A549 (cell line): Measurements from ENCODE around the gene MORN1.
A peak's percentile ranks its signal among the peaks of the same experiment; 100 is the strongest.

ENCODE experiments used
- ATOH8 ChIP-seq: fragments of 250-450 bp; sonication (Bioruptor Pico); IDR thresholded peaks from 2 replicates; pipeline ENCODE4 v1.5.0; 2020; ENCODE audit warnings: low read depth, mild to moderate bottlenecking, moderate library complexity
- CEBPB ChIP-seq, 2 experiments: fragments of >200 bp in 1 of 2; sonication (Bioruptor Twin) in 1 of 2; formaldehyde crosslinking in 1 of 2; IDR thresholded peaks; 2 replicates each; pipeline ENCODE4 v1.6.1; 2012 to 2016
- CHD4 ChIP-seq: fragments of 200-600 bp; sonication (generic); IDR thresholded peaks from 2 replicates; pipeline ENCODE4 v1.6.1; 2016; ENCODE audit warnings: antibody characterized with exemption, mild to moderate bottlenecking, borderline replicate concordance
- CTCF ChIP-seq: fragments of >200 bp; sonication (Bioruptor Twin); formaldehyde crosslinking; IDR thresholded peaks from 3 replicates; pipeline ENCODE4 v1.5.1; 2016
- ELK1 ChIP-seq: fragments of 150-350 bp; IDR thresholded peaks from 2 replicates; pipeline ENCODE4 v1.6.1; 2014; ENCODE audit warnings: low read depth, mild to moderate bottlenecking, low read length
- FOSL2 ChIP-seq, 2 experiments: fragments of 450-650 bp in 1 of 2; fragments of >200 bp in 1 of 2; sonication (Bioruptor Twin) in 1 of 2; formaldehyde crosslinking; IDR thresholded peaks; 2 replicates each; pipeline versions ENCODE4 v1.5.0 to v1.6.1; 2016 to 2020; ENCODE audit warnings: mild to moderate bottlenecking in 1 of 2, moderate library complexity in 1 of 2
- JUN ChIP-seq, 2 experiments: fragments of >200 bp; sonication (Bioruptor Twin); formaldehyde crosslinking; IDR thresholded peaks; 2 replicates in 1 of 2; 3 replicates in 1 of 2; pipeline ENCODE4 v1.6.1; 2016 to 2017
- MAFK ChIP-seq: fragments of 450-650 bp; IDR thresholded peaks from 2 replicates; pipeline ENCODE4 v1.6.1; 2014; ENCODE audit not compliant: partially characterized antibody
- MYC ChIP-seq: IDR thresholded peaks from 2 replicates; pipeline ENCODE4 v1.6.1; 2012; ENCODE audit warnings: mild to moderate bottlenecking, inconsistent platforms, low read length, improper control_type of control experiment, borderline replicate concordance
- NR3C1 ChIP-seq: fragments of >200 bp; sonication (Bioruptor Twin); formaldehyde crosslinking; IDR thresholded peaks from 3 replicates; pipeline ENCODE4 v1.6.1; 2017
- POLR2A ChIP-seq: IDR thresholded peaks from 2 replicates; pipeline ENCODE4 v1.6.1; 2012; ENCODE audit warnings: mild to moderate bottlenecking, low read length
- REST ChIP-seq: fragments of 200-600 bp; sonication (generic); IDR thresholded peaks from 2 replicates; pipeline ENCODE4 v1.6.1; 2016; ENCODE audit warnings: antibody characterized with exemption, mild to moderate bottlenecking, moderate library complexity
- SMC3 ChIP-seq: fragments of >200 bp; sonication (Bioruptor Twin); formaldehyde crosslinking; IDR thresholded peaks from 3 replicates; pipeline ENCODE4 v1.6.1; 2018; ENCODE audit warnings: inconsistent platforms

GRCh38 chr1:2412773-2413494 lies 21.6 kb upstream of the MORN1 start:
- TF ChIP-seq CTCF, result no peak
- peak; percentile 56 to 63; a peak in 3 of 5 replicates for TF ChIP-seq JUN (IDR thresholded peaks at IDR 0.05)
- no peak for TF ChIP-seq NR3C1
- TF ChIP-seq MAFK, result no peak
- 0 out of 2 replicates have a peak, but pooled peaks have one; percentile 3 for TF ChIP-seq MYC
- no peak for TF ChIP-seq CHD4
- no peak for TF ChIP-seq SMC3
- TF ChIP-seq POLR2A, result peak; percentile 83
- TF ChIP-seq FOSL2 (IDR thresholded peaks at IDR 0.05), result no peak
- no peak for TF ChIP-seq FOSL2 (CRISPR knock-in tag; IDR thresholded peaks at IDR 0.05)
- no peak for TF ChIP-seq ELK1
- no peak for TF ChIP-seq CEBPB (IDR thresholded peaks at IDR 0.05)
- TF ChIP-seq REST, result no peak
- TF ChIP-seq ATOH8 (CRISPR knock-in tag), result no peak
